Measurements from ENCODE around the gene ZMAT5.

The ZMAT5 gene

DNA sequence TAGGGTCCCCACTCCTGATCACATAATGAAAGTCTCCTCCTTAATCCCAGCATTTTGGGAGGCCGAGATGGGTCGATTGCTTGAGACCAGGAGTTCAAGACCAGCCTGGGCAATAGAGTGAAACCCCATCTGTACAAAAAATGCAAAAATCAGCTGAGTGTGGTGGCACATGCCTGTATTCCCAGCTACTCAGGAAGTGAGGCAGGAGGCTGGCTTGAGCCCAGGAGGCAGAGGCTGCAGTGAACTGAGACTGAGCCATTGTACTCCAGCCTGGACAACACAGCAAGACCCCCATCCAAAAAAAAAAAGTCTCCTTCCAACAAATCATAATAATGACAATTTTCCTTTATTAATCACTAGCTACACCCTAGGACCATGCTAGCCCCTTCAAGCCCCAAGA is 15.1 kb downstream of the ZMAT5 start:
- DNase-seq, result no peak

DNA sequence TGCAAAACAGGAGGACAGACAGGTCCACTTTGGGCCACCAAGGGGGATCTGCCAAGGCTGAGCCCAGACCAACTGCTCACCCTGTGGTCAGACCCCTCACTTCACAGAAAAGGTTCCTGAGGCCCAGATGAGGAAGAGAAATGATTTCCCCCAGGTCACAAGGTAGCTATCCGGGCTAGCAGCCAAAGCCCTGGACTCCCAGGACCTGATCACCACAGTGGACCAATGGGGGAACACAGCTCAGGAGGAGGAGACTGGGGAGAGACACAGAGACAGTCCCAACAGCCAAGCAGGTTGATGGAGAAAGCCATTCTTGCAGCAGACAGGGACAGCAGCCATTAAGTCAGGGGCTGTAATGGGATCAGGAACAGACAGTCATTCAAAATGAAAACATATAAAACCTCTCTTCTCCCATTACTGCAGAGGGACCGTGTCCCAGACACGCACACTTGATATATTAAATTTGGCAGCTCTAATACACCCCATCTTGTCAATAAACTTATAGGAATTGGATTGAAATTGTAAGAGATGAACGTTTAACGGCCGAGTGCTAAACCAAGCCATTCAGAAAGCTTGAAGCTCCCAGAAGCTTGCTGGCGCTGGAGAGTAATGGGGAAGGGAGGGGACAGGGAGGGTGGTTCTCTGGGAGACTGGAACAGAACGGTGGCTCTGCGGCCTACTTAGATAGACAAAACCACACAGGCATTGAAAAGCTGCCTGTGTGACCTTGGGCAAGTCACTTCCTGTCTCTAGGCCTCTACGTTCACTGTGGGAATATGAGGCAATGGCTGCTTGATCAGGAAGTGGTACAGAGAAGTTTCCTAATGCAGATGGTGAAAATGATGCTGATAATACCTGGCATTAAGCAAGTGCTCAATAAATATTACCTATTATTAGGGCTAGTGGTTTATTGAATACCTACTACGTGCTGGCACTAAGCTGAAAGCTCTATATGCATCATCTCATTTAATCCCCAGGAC is 16.0 kb downstream of the ZMAT5 start:
- DNase-seq, result no peak

DNA sequence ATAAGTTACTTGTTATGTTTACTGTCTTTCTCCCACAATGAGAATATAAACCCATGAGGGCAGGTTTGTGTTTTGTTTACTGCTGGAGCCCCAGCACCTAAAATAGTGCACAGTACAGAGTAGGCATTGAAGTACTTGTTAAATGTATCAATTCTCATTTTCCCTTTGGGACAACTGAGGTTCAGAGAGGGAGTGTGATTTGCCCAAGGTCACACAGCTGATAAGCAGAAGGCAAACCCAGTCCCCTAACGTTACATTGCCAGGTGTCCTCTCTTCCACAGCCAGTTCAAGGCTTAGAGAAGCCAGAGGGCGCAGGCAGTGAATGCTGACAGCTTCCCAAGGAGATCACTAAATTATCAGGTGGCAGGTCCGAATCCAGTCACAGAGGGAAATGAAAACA is 16.8 kb downstream of the ZMAT5 start:
- no peak for DNase-seq

DNA sequence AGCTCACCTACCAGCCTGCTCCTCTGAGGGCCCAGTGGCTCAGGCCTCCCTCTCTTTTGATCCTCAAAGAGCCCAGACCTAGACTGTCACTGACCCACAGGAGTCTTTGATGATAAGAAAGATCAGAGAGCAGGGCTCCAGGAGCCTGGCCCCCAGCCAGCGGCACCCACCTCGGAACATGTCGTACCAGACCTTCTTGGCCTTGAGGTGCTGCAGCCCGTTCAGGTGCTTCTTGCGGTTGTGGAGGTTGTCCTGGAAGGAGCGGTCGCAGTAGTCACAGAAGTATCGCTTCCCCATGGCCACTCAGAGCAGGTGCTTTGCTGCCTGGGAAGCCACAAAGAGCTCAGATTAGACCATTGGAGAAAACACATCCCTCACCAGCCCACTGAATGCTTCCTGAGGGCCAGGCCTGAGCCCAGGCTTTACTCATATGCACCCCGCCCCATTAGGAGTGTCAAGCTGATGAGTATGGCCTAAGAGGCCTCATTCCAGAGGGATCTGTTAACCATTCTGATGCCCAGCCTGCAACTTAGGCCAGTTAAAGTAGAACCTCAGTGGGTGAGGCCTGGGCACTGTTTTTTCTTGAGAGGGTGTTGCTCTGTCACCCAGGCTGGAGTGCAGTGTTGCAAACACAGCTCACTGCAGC is 18.4 kb downstream of the ZMAT5 start:
- no peak for DNase-seq

DNA sequence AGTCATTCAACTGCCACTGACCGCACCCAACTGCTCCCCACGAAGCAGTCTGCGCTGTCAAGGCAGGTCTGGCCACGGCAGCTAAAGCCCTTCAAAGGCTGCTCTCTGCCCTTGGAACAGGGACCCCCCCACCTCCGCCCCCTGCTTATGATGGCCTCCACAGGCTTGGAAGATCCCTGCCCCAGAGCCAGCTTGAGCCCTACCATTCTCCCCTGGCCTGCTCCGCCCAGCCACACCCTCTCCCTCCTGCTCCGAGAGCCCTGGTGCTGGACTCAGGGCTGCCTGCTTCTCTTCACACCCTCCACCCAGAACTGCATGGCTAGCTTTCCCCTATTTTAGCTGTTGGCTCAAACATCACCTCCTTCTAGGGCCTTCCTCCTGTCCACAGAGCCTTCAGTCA is 19.0 kb downstream of the ZMAT5 start:
- no peak for DNase-seq

DNA sequence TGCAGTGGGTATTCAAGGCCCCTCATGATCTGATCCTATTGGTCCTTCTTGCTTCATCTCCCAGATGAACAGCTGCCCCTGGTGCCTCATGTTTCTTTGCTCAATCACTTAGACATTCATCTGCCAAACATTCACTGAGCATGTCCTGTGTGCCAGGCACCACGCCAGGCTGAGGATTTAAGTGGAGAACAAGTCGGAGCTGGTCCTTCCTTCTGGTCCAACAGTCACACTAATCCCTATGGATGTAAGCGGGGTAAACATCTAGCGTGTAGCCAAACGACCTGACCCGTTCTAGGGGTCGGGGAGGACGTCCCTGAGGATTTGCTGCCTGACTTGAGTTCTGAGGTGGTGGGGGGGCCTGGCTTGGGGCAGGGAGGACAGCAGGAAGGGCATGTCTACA is 21.9 kb downstream of the ZMAT5 start:
- DNase-seq, result no peak

DNA sequence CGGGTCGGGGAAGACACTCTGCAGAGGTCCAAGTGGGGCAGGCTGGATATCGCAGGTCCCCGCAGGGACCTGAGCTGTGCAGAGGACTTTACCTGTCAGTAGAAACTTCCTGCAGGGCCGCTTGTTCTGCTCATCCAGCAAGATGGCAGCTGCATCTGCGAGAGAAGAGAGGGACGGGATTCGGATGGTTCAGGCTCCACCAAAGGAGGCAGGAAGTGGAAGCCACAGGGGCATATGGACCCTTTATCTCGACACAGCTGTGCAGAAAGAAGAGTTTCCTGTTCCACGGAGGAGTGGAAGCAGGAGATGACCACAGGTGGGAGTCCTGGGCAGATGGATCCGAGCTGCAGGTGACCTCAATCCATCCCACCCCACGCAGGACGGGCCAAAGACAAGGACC is 24.5 kb downstream of the ZMAT5 start:
- no peak for DNase-seq

DNA sequence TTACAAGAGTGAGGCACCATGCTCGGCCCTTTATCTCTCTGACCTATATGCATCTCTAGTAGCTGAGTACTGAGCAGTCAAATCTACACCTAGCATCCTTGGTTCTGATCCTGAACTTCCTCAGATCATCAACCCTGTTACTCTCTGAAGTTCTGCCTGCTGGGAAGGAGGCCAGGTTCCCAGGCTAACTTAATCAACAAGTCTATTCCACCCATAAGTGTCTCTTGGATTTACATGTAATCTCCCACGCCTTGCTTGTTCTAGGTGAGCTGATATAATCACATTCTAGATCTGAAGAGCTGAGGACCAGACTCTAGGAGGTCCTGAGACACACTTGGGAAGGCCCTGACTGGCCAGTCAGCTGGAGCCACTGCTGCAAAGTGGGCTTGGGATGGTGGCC is 24.9 kb downstream of the ZMAT5 start:
- no peak for DNase-seq

DNA sequence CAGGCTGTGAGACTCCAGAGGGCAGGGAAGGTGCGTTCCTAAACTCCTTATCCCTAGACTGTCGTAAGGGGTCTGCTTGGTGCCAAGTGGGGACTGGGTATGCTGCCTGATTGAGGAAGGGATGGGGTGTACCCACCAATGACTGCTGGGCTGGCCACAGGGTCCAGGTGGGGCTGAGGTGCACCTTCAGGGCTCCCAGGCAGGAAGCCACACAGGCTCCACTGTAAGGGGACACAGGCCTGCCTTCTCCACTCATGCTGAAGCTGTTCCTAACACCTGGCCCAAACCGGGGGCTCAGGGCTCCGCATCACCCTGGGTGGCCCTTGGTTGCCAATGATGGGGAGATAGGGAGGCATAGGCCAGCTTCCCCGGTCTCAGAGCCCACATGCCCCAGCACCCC is 26.6 kb downstream of the ZMAT5 start:
- DNase-seq, result no peak

DNA sequence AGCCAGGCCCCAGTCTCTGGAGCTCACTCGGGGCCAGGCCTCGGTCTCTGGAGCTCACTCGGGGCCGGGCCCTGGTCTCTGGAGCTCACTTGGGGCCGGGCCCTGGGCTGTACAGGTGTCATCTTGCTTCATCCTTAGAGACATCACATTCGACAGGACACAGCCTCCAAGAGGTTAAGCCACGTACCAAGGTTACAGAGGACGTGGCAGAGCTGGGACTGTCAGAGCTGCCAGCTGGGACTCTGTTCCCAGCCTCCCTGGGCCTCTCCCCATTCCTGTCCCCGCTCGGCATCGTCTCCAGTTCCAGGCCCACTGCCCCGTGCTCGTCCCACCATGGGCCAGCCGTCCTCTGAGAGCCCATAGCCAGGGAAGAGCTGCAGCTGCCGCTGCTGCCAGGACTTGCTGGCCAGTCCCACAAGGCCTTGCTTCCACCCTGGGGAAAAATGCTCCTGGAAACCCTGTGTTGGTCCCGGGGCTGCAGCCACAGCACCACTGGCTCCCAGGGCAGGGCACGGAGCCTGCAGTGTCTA is 27.4 kb downstream of the ZMAT5 start:
- DNase-seq, result no peak

DNA sequence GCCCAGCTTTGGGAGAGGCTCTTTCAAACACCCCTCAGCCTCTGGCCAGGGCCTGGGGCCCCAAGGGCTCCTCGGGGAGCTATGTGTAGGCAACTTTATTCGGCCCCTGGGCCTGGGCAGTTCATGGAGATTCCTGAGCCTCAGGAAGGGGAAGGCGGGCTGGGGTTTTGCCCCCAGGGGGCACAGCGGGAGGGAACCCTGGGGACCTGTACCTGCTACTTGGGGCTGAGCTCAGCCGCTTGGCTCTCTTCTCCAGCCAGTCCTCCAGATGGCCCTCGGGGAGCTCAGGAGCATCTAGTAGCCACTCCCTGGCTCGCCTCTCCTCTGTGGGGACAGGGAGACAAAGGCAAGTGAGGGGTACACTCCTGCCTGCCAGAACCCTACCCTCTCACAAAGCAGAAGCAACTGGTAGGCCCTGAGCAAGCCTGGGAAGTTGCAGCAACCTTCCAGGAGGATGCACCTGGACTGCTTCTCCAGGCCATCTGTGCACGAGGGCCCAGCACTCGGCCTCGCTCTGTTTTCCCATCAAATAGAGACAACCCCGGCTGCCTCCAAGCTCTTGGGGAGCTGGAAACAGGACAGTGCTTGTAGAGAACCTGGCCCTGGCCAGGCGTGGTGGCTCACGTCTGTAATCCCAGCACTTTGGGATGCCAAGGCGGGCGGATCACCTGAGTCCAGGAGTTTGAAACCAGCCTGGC is 28.5 kb downstream of the ZMAT5 start:
- peak in 1 of 2 experiments; percentile 50 for DNase-seq

DNA sequence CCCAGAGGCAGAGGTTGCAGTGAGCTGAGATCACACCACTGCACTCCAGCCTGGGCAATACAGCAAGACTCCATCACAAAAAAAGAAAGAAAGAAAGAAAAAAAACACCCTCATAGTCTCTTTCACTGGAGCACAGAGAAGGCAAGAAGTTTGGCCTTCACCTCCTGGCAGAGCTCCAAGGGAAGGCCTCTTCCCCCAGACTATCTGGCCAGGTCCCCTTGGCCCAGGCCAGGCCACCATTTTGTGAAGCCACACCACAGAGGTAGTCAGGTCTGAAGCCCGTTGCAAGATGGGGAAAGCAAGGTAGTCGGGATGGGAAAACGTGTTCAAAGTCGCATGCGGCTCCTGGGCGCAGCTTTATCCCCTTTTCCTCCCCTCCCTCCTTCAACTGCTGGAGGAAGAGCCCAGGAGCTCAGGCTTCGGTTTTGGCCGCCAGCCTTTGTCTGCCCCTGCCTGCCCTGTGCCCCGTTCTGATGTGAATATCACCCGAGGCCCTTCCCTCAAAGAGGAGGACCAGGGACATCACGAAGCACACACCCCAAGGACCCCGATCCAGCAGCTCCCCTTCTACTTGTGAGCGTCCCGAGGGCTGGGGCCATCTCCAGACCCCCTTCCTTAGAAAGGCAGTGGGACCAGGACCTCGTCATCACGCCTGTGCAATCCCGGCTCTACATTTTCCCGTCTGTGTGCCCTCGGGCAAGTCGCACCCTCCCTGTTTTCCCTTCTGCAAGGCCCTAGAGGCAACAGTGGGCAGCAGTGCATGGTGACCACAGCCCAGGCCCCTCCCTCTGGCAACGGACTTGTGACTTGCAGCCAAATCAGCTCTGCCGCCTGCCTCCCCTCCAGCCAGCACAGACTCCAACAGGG is 29.3 kb downstream of the ZMAT5 start:
- DNase-seq, result no peak

DNA sequence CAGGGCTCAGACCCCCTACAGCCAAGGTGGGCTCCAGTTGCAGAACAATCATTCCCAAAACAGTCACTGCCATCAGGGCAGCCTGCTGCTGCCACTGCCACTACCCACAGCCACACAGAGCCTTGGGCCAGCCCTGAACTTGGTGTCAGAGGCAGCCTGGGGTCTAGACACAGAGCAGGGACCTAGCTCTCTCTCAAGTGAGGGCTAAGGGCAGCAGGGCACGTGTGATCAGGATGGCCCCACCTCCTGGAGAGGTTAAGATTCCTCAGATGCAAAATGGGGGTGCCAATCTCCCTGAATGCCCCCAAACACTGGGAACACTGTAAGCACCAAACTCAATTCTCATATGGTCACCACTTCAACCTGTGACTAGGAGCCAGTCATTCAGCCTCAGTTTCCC is 31.4 kb downstream of the ZMAT5 start:
- no peak for DNase-seq

DNA sequence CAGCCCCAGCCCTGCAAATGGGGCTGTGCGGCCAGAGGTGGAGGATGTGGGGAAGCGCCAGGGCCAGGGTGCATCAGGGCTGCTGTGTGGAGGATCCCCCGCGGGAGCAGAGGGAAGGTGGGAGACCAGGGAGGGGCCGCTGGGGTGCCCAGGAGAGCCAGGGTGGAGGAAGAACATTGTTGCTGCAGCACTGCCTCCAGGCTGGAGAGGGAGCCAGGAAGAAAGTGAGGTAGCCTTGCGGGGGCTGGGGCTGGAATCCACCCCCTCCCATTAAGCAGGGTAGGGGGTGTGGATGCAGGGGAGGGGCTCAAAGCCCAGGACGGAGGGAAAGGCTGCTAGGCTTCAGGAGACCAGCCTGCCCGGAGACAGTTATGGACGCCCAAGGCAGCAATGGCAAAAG is 32.0 kb downstream of the ZMAT5 start:
- DNase-seq, result no peak

DNA sequence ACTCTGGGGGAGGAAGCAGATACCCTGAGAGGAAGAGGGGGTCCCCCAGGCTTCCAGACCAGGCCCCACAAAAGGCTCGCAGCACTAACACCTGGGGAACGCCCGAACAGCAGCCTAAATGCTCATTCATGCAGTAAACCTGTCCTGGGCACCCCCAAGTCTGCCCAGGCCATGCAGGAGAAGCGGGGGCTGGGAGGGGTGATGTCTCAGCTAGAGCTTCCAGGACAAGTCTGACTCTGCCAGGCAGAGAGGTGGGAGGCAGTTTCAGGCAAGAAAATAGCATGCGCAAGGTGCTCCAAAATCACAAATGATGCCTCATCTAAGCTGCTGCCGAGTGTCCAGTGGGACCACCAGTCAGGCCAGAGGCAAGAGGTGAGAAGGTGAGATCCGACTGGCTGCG is 32.4 kb downstream of the ZMAT5 start:
- DNase-seq, result no peak

DNA sequence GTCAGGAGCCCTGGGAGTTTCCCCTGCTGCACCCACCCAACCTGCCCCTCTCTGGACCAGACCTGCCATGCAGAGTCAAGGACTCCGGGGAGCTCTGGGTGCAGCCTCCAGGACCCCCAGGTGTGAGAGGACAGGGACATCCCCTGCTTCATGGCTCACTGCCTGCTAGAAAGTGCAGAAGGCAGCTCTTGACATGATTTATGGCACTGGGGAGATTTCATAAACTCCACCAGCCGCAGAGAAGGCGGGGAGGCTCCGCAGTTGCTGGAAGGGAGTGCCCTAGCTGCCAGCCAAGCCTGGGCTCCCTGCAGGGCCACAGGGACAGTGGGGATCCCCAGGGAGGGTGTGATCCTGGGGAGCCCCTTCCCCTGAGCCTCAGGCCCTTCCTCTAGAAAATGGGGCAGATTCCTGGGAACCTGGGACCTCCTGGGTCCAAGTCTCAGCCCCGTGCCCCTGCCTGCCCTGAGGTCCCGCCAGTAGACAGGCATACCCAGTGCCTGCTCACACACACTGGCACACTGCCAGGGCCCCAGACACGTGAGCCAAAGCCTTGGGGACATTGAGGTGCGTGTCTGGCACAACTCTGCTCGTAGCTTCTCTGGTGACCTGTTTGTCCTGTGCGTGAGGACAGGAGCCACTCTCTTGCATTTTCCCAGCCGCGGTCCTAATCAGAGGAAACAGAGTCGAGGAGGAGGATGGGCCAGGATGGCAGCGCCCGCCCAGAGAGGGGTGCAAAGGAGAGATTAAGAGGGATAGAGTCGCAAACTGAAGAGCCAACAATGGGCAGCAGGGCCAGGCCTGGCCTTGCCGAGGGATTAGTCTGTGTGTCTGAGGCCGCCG is 33.2 kb downstream of the ZMAT5 start:
- no peak for DNase-seq

DNA sequence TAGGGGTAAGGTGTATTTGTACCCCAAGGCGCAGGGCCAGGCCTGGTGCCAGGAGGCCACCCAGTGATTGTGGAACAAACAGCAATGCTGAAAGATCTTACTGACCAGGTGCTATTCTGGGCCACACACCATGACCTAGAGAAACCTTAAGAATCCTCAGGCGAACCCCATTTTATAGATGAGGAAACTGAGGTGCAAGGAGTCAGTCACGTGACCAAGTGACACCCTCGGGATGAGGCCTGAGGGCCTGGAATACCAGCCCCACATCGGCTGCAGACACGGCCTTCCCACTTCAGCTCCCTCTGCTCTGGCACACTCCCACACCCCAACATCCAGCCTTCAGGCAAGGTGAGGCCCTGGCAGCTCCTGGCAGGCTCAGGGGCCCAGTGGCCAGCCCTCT is 33.9 kb downstream of the ZMAT5 start:
- DNase-seq, result no peak

DNA sequence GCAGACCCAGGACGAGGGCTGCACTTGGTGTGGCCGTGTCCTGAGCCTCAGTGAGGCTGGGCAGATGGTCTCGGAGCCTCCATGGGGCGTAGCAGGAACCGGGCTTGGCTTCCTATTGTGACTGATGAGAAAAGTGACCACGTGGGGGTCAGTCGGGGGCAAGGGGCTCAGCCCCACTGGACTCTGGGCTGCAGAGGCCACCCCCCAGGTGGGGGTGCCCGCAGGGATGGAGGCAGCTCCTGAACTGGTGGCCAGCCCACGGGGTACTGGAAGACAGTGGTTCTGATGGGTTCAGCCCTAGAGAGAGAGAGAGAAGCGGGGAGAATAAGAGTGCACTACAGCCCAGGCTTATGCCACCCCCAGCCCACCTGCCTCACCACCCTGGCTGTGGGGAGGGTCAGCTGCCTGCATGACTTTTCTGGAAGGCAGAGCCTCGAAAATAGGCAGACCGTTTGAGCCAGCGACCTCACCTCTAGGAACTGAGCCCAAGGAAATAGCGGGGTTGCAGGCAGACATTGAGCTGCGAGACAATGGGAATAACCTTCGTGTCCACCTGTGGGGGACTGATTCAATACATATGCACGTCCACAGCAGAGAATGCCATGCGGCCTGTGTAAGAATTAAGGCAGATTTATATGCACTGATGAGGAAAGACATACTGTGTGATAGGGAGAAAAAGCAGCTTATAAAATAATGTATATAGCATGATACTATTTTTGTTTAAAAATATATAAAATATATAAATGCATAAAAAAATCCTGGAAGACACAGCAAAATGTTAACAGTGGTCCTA is 35.6 kb downstream of the ZMAT5 start:
- DNase-seq, result no peak

DNA sequence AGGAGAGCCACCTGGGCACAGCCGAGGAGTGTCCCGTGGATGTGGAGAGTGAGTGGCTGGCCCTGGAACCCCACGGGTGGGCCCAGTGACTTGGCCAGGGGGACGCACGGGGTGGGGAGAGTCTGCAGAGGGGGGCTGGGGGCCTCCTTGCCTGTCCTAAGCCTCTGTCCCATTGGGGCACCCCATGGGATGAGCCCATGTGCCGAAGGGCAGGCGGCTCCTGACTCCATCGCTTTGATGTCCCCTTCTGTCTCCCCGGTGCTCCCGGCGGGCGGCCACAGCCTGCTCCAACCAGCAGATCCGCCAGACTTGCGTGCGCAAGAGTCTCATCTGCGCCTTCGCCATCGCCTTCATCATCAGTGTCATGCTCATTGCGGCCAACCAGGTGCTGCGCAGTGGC is 37.6 kb downstream of the ZMAT5 start:
- DNase-seq, result no peak

DNA sequence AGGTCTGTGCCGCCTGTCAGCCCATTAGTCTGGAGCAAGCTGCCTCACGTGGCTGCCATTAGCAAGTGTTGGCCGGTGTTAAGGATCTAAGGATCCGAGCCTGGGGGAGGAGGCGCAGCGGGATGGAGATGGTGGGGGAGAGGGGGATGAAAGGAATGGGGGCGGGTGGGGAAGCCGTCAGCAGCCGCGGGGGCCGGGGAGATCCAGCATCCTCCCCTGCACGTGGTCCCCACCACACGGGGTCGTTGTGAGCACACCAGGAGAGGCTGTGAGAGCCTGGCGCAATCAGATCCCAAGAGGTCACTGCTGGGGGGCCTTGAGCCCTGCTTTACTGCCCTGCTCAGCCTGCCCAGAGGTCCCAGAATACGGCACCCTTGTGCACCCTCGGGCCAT is 39.7 kb downstream of the ZMAT5 start:
- no peak for DNase-seq

All from cerebellar nuclear complex (tissue), 1 donor.